HepG2 (cell line): ENCODE results near the gene GNG3. TPM values are rescaled to one million over a fixed set of nuclear protein-coding genes. Genes with fewer than 3 reads are reported as not detected.

Experiments used
- CREM ChIP-seq, 2 experiments: sonication (generic) in 1 of 2; formaldehyde crosslinking in 1 of 2; IDR thresholded peaks; 2 replicates each; pipeline versions ENCODE4 v1.4.0 to v1.6.1; 2016 to 2020; ENCODE audit warnings: antibody characterized with exemption in 1 of 2, mild to moderate bottlenecking in 1 of 2, missing genetic modification reagents in 1 of 2
- JUND ChIP-seq: sonication (generic); formaldehyde crosslinking; IDR thresholded peaks from 2 replicates; pipeline ENCODE4 v1.8.0; 2022; ENCODE audit warnings: mild to moderate bottlenecking, missing genetic modification reagents
- MAFG ChIP-seq: sonication (generic); formaldehyde crosslinking; IDR thresholded peaks from 2 replicates; pipeline ENCODE4 v1.5.1; 2020; ENCODE audit warnings: mild to moderate bottlenecking, missing genetic modification reagents
- NAIF1 ChIP-seq: sonication (generic); formaldehyde crosslinking; IDR thresholded peaks from 2 replicates; pipeline ENCODE4 v1.5.0; 2020; ENCODE audit warnings: mild to moderate bottlenecking, missing genetic modification reagents, borderline replicate concordance
- NCOR1 ChIP-seq: fragments of 200-600 bp; sonication (generic); IDR thresholded peaks from 2 replicates; pipeline ENCODE4 v1.7.0; 2017; ENCODE audit warnings: antibody characterized with exemption, low read length, borderline replicate concordance
- PHB2 ChIP-seq: fragments of 450-650 bp; IDR thresholded peaks from 2 replicates; pipeline ENCODE4 v1.6.1; 2018; ENCODE audit not compliant: partially characterized antibody
- RARG ChIP-seq: sonication (generic); formaldehyde crosslinking; IDR thresholded peaks from 2 replicates; pipeline ENCODE4 v1.4.0; 2020; ENCODE audit warnings: low read depth, mild to moderate bottlenecking, missing genetic modification reagents
- SMAD1 ChIP-seq: sonication (generic); formaldehyde crosslinking; IDR thresholded peaks from 2 replicates; pipeline ENCODE4 v1.4.0; 2020; ENCODE audit warnings: missing genetic modification reagents, low read depth, mild to moderate bottlenecking, borderline replicate concordance
- SRSF9 ChIP-seq: fragments of 200-400 bp; formaldehyde crosslinking; IDR thresholded peaks from 2 replicates; pipeline ENCODE4 v1.6.1; 2018; ENCODE audit warnings: borderline replicate concordance, mild to moderate bottlenecking, low read depth, low read length; ENCODE audit not compliant: insufficient read depth, poor library complexity, severe bottlenecking
- ZBTB49 ChIP-seq: sonication (generic); formaldehyde crosslinking; IDR thresholded peaks from 2 replicates; pipeline ENCODE4 v1.4.0; 2020; ENCODE audit warnings: missing genetic modification reagents, borderline replicate concordance
- ZBTB7A ChIP-seq: sonication (generic); formaldehyde crosslinking; IDR thresholded peaks from 2 replicates; pipeline ENCODE4 v1.8.0; 2022; ENCODE audit warnings: mild to moderate bottlenecking, missing genetic modification reagents
- ZNF3 ChIP-seq: IDR thresholded peaks from 2 replicates; pipeline ENCODE4 v1.7.0; 2017; ENCODE audit warnings: inconsistent platforms
- ZNF326 ChIP-seq: sonication (generic); formaldehyde crosslinking; IDR thresholded peaks from 2 replicates; pipeline ENCODE4 v1.4.0; 2020; ENCODE audit warnings: missing genetic modification reagents, borderline replicate concordance
- ZNF337 ChIP-seq: sonication (generic); formaldehyde crosslinking; IDR thresholded peaks from 2 replicates; pipeline ENCODE4 v1.5.1; 2020; ENCODE audit warnings: missing genetic modification reagents, low read depth, mild to moderate bottlenecking, borderline replicate concordance
- ZNF549 ChIP-seq: sonication (generic); formaldehyde crosslinking; IDR thresholded peaks from 2 replicates; pipeline ENCODE4 v1.5.0; 2020; ENCODE audit warnings: missing genetic modification reagents
- polyA plus RNA-seq, 8 experiments: library from polyadenylated mRNA; depleted of rRNA in 3 of 8; stranded (reverse) in 7 of 8; unstranded in 1 of 8; fragments of >200 nt; fragmentation: Illumina TruSeq in 4 of 8; extraction: Trizol in 4 of 8; gene quantifications; 2 replicates each; pipeline versions ENCODE4 v1.2.1 to v1.2.3, GENCODE V29; 2011 to 2016; ENCODE audit warnings: low read depth in 4 of 8, missing spikeins in 1 of 8, mixed read lengths in 1 of 8; ENCODE audit not compliant: insufficient read depth in 1 of 8
- total RNA-seq, 5 experiments: library from RNA; depleted of rRNA; stranded (reverse); fragments of >200 nt; fragmentation: Illumina TruSeq; extraction: Trizol; gene quantifications; 2 replicates each; pipeline ENCODE4 v1.2.3, GENCODE V29; 2016; ENCODE audit warnings: low read depth in 1 of 5
- TF ChIP-seq, protein P1 (sequence below): sonication (generic); formaldehyde crosslinking; IDR thresholded peaks from 2 replicates; pipeline ENCODE4 v1.4.0; 2020; ENCODE audit warnings: missing genetic modification reagents
- TF ChIP-seq, protein P2 (sequence below): sonication (generic); formaldehyde crosslinking; IDR thresholded peaks from 2 replicates; pipeline ENCODE4 v1.8.0; 2022; ENCODE audit warnings: missing genetic modification reagents, mild to moderate bottlenecking, borderline replicate concordance
- TF ChIP-seq, protein P3 (sequence below): IDR thresholded peaks from 2 replicates; pipeline ENCODE4 v1.6.1; 2012; ENCODE audit warnings: low read length, improper control_type of control experiment

The GNG3 gene
- total and polyA plus RNA-seq, 2 of the 13 experiments (the other 11 are each of a cell fraction or from before 2014, with no cell fraction given): not detected

DNA sequence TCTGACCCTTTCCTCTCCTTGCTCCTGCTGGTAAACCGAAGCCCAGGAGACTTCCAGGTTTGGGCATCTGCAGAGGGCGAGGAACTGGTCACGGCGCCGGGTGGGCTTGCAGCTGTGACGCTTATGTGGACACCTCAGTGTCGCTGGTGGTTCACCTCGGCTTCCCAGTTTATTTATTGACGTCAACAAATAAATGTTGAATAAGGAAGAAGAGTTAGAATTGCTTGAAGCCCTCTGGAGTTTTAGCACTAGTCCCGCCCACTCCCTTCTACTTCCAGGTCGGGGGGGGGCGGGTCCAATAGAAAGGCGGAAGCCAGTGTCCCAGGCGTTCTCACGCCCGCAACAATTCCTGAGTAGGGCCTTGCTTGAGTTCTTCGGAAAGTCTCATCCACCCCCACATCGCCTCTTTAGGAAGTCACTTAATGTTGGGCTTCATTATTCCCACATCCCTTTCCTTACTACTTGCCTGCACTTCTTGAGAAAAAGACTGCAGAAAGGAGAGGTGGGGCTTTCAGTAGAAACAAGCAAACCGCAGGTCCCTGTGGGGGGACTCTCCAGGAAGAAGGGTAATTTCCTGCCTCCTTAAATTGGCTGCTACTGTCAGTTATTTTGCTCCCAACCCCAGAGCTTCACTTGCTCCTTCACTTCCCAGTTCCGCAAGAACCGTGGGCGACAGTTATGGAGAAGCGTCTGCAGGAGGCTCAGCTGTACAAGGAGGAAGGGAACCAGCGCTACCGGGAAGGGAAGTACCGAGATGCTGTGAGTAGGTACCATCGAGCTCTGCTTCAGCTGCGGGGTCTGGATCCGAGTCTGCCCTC lies 20.9 kb downstream of the GNG3 start, which contains the start of gene TTC9C (continued):
- TF ChIP-seq SRSF9 (no peak), JUND (no peak), SMAD1 (CRISPR knock-in tag) (no peak), ZNF3 (CRISPR knock-in tag) (no peak), ZBTB7A (CRISPR knock-in tag) (no peak), PHB2 (no peak), ZNF326 (CRISPR knock-in tag) (no peak), NAIF1 (CRISPR knock-in tag) (no peak), RARG (no peak), ZBTB49 (CRISPR knock-in tag) (no peak), CREM (IDR thresholded peaks at IDR 0.05) (peak; percentile 19), CREM (CRISPR knock-in tag; IDR thresholded peaks at IDR 0.05) (no peak), ZNF337 (CRISPR knock-in tag) (no peak), NCOR1 (peak; percentile 21; the same call in 1 of the 2 replicates), ZNF549 (CRISPR knock-in tag) (no peak), MAFG (no peak)
- TF ChIP-seq, protein P1, sequence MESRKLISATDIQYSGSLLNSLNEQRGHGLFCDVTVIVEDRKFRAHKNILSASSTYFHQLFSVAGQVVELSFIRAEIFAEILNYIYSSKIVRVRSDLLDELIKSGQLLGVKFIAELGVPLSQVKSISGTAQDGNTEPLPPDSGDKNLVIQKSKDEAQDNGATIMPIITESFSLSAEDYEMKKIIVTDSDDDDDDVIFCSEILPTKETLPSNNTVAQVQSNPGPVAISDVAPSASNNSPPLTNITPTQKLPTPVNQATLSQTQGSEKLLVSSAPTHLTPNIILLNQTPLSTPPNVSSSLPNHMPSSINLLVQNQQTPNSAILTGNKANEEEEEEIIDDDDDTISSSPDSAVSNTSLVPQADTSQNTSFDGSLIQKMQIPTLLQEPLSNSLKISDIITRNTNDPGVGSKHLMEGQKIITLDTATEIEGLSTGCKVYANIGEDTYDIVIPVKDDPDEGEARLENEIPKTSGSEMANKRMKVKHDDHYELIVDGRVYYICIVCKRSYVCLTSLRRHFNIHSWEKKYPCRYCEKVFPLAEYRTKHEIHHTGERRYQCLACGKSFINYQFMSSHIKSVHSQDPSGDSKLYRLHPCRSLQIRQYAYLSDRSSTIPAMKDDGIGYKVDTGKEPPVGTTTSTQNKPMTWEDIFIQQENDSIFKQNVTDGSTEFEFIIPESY (CRISPR knock-in tag): no peak
- TF ChIP-seq, protein P2, sequence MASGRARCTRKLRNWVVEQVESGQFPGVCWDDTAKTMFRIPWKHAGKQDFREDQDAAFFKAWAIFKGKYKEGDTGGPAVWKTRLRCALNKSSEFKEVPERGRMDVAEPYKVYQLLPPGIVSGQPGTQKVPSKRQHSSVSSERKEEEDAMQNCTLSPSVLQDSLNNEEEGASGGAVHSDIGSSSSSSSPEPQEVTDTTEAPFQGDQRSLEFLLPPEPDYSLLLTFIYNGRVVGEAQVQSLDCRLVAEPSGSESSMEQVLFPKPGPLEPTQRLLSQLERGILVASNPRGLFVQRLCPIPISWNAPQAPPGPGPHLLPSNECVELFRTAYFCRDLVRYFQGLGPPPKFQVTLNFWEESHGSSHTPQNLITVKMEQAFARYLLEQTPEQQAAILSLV (CRISPR knock-in tag): peak; percentile 37; the same call in 1 of the 2 replicates
- TF ChIP-seq, protein P3, sequence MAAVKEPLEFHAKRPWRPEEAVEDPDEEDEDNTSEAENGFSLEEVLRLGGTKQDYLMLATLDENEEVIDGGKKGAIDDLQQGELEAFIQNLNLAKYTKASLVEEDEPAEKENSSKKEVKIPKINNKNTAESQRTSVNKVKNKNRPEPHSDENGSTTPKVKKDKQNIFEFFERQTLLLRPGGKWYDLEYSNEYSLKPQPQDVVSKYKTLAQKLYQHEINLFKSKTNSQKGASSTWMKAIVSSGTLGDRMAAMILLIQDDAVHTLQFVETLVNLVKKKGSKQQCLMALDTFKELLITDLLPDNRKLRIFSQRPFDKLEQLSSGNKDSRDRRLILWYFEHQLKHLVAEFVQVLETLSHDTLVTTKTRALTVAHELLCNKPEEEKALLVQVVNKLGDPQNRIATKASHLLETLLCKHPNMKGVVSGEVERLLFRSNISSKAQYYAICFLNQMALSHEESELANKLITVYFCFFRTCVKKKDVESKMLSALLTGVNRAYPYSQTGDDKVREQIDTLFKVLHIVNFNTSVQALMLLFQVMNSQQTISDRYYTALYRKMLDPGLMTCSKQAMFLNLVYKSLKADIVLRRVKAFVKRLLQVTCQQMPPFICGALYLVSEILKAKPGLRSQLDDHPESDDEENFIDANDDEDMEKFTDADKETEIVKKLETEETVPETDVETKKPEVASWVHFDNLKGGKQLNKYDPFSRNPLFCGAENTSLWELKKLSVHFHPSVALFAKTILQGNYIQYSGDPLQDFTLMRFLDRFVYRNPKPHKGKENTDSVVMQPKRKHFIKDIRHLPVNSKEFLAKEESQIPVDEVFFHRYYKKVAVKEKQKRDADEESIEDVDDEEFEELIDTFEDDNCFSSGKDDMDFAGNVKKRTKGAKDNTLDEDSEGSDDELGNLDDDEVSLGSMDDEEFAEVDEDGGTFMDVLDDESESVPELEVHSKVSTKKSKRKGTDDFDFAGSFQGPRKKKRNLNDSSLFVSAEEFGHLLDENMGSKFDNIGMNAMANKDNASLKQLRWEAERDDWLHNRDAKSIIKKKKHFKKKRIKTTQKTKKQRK: no peak
